GM12878 (cell line): Measurements from ENCODE around the gene SYDE2. TPM values are rescaled to one million over a fixed set of nuclear protein-coding genes. Genes with fewer than 3 reads are reported as not detected.

Experiments used
- ATAC-seq: fragments of 200-7000 bp; cut with Tn5 transposase; 3 replicates; pipeline ENCODE4 v1.9.1; 2020; ENCODE audit warnings: mild to moderate bottlenecking, moderate library complexity
- BruUV-seq: library from RNA; stranded (reverse); fragments of 400-500 nt; replicated peaks from 2 replicates; lab custom pipeline; 2021; lab: Mats Ljungman, UMichigan
- CTCF ChIA-PET: fragments of 300-600 bp; sonication (Branson Sonifier 250); formaldehyde crosslinking; extraction: SDS; loops from one replicate; lab custom pipeline; 2021; ENCODE audit warnings: inconsistent platforms; lab: Yijun Ruan, JAX
- POLR2A ChIA-PET: fragments of 350-600 bp; formaldehyde crosslinking; extraction: SDS; loops from one replicate; lab custom pipeline; 2021; ENCODE audit warnings: inconsistent platforms; lab: Charles Lee
- RAD21 ChIA-PET: fragments of 300-600 bp; sonication (Branson Sonifier 250); formaldehyde crosslinking; loops from one replicate; lab custom pipeline; 2023; ENCODE audit warnings: antibody characterized with exemption; ENCODE audit not compliant: unreplicated experiment; lab: Charles Lee
- SMC1A ChIA-PET: fragments of 300-600 bp; sonication (Branson Sonifier 250); formaldehyde crosslinking; loops from one replicate; lab custom pipeline; 2023; ENCODE audit not compliant: unreplicated experiment, uncharacterized antibody; lab: Charles Lee
- DNase-seq: peaks from one replicate; pipeline ENCODE4 v3.0.0-alpha.2; 2011; ENCODE audit warnings: low read depth, low spot score
- FAIRE-seq: peaks from 3 replicates; lab custom pipeline; 2011; peaks lifted over from hg19 to GRCh38; lab: Jason Lieb, UNC
- H2AFZ ChIP-seq: 2 replicates; pipeline ENCODE4 v1.6.0; 2011; ENCODE audit warnings: low read depth, low read length, control low read depth; ENCODE audit not compliant: control insufficient read depth
- H3K27ac ChIP-seq: 2 replicates; pipeline ENCODE4 v1.5.1; 2011; ENCODE audit warnings: control low read depth; ENCODE audit not compliant: control insufficient read depth, insufficient read depth
- H3K27me3 ChIP-seq, 2 experiments: replicated peaks in 1 of 2; 2 replicates each; pipeline versions ENCODE4 v1.6.0 to v1.6.1; 2011; ENCODE audit warnings: low read length in 1 of 2; ENCODE audit not compliant: control insufficient read depth in 2 of 2, insufficient read depth in 2 of 2
- H3K36me3 ChIP-seq, 2 experiments: 2 replicates each; pipeline ENCODE4 v1.5.1; 2011; ENCODE audit warnings: low read length in 1 of 2; ENCODE audit not compliant: control insufficient read depth in 2 of 2, insufficient read depth in 2 of 2
- H3K4me1 ChIP-seq: 2 replicates; pipeline ENCODE4 v1.6.1; 2011; ENCODE audit warnings: mild to moderate bottlenecking, low read length, moderate library complexity, mixed read lengths; ENCODE audit not compliant: control insufficient read depth, insufficient read depth
- H3K4me2 ChIP-seq: 2 replicates; pipeline ENCODE4 v1.6.0; 2011; ENCODE audit warnings: control low read depth; ENCODE audit not compliant: control insufficient read depth, insufficient read depth
- H3K4me3 ChIP-seq: fragments of 200-600 bp; sonication (generic); 2 replicates; pipeline ENCODE4 v1.5.1; 2016
- H3K79me2 ChIP-seq: 2 replicates; pipeline ENCODE4 v1.6.0; 2011; ENCODE audit warnings: low read length; ENCODE audit not compliant: control insufficient read depth, insufficient read depth
- H3K9ac ChIP-seq: 2 replicates; pipeline ENCODE4 v1.8.0; 2011; ENCODE audit warnings: low read length, control low read depth, mixed read lengths; ENCODE audit not compliant: control insufficient read depth, insufficient read depth
- H3K9me3 ChIP-seq: replicated peaks from 3 replicates; pipeline ENCODE4 v1.5.1; 2011; ENCODE audit warnings: mild to moderate bottlenecking, low read length; ENCODE audit not compliant: control insufficient read depth, insufficient read depth
- H4K20me1 ChIP-seq: 2 replicates; pipeline ENCODE4 v1.6.0; 2011; ENCODE audit not compliant: control insufficient read depth, insufficient read depth
- MYC ChIP-seq: IDR thresholded peaks from 2 replicates; pipeline ENCODE4 v1.6.1; 2011; ENCODE audit warnings: mild to moderate bottlenecking, low read length, moderate library complexity, inconsistent platforms; ENCODE audit not compliant: insufficient read depth, insufficient replicate concordance, insufficient read length, severe bottlenecking
- NFYB ChIP-seq: IDR thresholded peaks from 2 replicates; pipeline ENCODE4 v1.6.1; 2011; ENCODE audit warnings: low read depth, mild to moderate bottlenecking, low read length, improper control_type of control experiment, moderate library complexity; ENCODE audit not compliant: insufficient read depth
- NR2C2 ChIP-seq: IDR thresholded peaks from 2 replicates; pipeline ENCODE4 v1.6.1; 2011; ENCODE audit warnings: borderline replicate concordance, low read depth; ENCODE audit not compliant: control insufficient read depth, insufficient read length
- RAD51 ChIP-seq: fragments of 450-650 bp; IDR thresholded peaks from 2 replicates; pipeline ENCODE4 v1.6.1; 2016; ENCODE audit warnings: moderate library complexity, mild to moderate bottlenecking, inconsistent platforms
- RCOR1 ChIP-seq: conservative IDR thresholded peaks from 2 replicates; pipeline ENCODE4 v1.6.1; 2012; ENCODE audit warnings: low read depth, low read length, improper control_type of control experiment
- WGBS: methylation state at CpG from one replicate; pipeline ENCODE4 v1.1.6; 2016; ENCODE audit warnings: low lambda C conversion rate; ENCODE audit not compliant: insufficient replicate concordance, insufficient coverage; ENCODE audit errors: missing lambda C conversion rate; 5-methylcytosine and 5-hydroxymethylcytosine counted together
- in situ Hi-C: fragments of 300-500 bp; cut with MboI; formaldehyde crosslinking; loops from 9 replicates; pipeline ENCODE4 v1.14.3; 2018; ENCODE audit warnings: mixed read lengths
- intact Hi-C: fragments of 100-400 bp; cut with micrococcal nuclease; formaldehyde crosslinking; loops from one replicate; pipeline ENCODE4 v1.14.2; 2022; ENCODE audit not compliant: unreplicated experiment
- polyA plus RNA-seq, 11 experiments: library from polyadenylated mRNA; depleted of rRNA in 4 of 11; unstranded in 6 of 11; stranded (reverse) in 5 of 11; fragments of >200 nt; fragmentation: Nextera tagmentation in 4 of 11; fragmentation: Illumina TruSeq in 1 of 11; extraction: Ambion mirVana in 4 of 11; extraction: Trizol in 1 of 11; gene quantifications; 1 replicate in 1 of 11; 2 replicates in 10 of 11; pipeline versions ENCODE4 v1.2.1 to v1.2.3, GENCODE V29; 2011 to 2016; ENCODE audit warnings: inconsistent platforms in 2 of 11, missing spikeins in 2 of 11, low read depth in 1 of 11
- total RNA-seq, 4 experiments: library from RNA; depleted of rRNA in 3 of 4; stranded (reverse); fragments of >200 nt in 3 of 4; fragmentation: Illumina TruSeq in 1 of 4; extraction: Trizol in 1 of 4; gene quantifications; 2 replicates each; pipeline versions ENCODE4 v1.2.1 to v1.2.3, GENCODE V29; 2013 to 2021
- TF ChIP-seq, protein P1 (sequence below): fragments of 450-650 bp; IDR thresholded peaks from 2 replicates; pipeline ENCODE4 v1.6.1; 2016; ENCODE audit warnings: mild to moderate bottlenecking

The SYDE2 gene
- total and polyA plus RNA-seq, 10 of the 15 experiments (the other 5 are each of a cell fraction or from before 2014, with no cell fraction given) = 0.37 to 4.1 (median 1.8) TPM; not detected in 1

DNA sequence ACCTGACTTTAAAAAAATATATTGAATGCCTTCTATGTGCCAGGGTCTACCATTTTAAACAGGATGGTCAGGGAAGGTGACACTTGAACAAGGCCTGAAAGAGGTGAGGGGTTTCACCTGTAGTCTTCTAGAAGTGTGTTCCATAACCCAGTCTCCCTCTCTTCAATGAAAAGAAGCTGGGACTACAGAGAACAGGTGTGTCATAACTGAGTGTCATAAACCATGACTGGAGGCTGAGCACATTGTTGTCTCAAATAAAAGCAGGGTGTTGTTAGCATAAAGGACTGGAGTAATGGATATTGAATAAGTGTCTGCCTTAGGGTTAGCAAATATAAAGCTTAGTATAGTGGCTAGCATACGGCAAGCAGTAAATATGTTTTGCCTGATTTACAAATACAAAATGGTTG lies 65.4 kb downstream of the SYDE2 start:
- POLR2A ChIA-PET = no interaction called here
- RAD21 ChIA-PET = no interaction called here
- BruUV-seq = no TSS peak
- no peaks in the 10 kb centered on the region for H4K20me1 ChIP-seq
- no peaks in the 10 kb centered on the region for H3K36me3 ChIP-seq
- H3K9me3 ChIP-seq = no peaks in the 10 kb centered on the region
- H3K27me3 ChIP-seq = no peaks in the 10 kb centered on the region; a peak in 1 of 4 replicates
- FAIRE-seq (no peak), ATAC-seq (no peak), DNase-seq (no peak)
- CTCF ChIA-PET = interaction anchor here (1.1 kb wide), 1 partner anchor 192 kb away, joined by 3 read pairs; no protein-coding TSS in a partner anchor
- H3K4me2 ChIP-seq = no peak overlapping the region
- no peak overlapping the region for H3K27ac ChIP-seq
- no peak overlapping the region for H3K4me3 ChIP-seq
- in situ Hi-C loops (no loop called here), intact Hi-C loops (no loop called here)
- SMC1A ChIA-PET = no interaction called here
- WGBS = 77% methylated on average over 1 of the region's 1 CpG
- no peak overlapping the region for H2AFZ ChIP-seq
- no peaks in the 10 kb centered on the region for H3K79me2 ChIP-seq
- TF ChIP-seq NR2C2 (no peak), MYC (no peak)
- no peak overlapping the region for H3K9ac ChIP-seq
- no peaks in the 10 kb centered on the region for H3K4me1 ChIP-seq

DNA sequence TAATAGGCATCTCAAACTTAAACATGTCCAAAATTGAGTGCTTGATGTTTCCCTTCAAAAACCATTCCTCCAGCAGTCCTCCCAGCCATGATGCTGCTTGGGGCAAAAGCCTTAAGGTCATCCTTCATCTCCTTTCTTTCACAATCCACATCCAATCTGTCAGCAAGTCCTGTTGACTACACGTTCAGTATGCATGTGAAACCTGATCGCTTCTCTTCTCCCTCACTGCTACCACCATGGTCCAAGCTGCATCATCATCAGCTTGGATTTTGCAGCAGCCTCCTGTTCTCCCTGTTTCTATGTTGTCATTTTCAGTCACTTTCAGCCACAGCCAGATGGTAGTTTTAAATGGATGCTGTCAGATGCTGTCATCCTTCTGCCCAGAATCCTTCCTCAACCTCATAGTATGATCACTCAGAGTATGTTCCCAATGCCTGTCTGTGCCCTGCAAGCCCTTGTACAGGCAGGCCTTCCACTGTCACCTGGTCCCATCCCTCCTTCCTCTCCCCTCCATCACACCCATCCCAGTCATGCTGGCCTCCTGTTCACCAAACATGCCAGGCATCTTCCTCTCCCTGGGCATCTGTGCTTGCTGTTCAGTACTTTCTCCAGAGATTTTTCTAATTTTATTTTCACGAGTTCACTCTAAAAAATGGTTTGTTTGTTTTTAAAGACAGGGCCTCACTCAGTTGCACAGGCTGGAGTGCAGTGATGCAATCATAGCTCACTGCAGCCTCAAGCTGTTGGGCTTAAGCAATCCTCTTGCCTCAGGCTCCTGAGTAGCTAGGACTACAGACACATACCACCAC lies 66.0 kb downstream of the SYDE2 start:
- Histone ChIP-seq H3K27ac (no peak overlapping the region), H4K20me1 (no peaks in the 10 kb centered on the region), H3K79me2 (no peaks in the 10 kb centered on the region), H3K4me1 (no peaks in the 10 kb centered on the region), H3K9ac (no peak overlapping the region), H3K36me3 (no peaks in the 10 kb centered on the region), H3K4me2 (no peak overlapping the region), H3K27me3 (no peaks in the 10 kb centered on the region; a peak in 1 of 4 replicates), H2AFZ (no peak overlapping the region), H3K4me3 (no peak overlapping the region), H3K9me3 (no peaks in the 10 kb centered on the region)
- intact Hi-C loops (no loop called here), in situ Hi-C loops (no loop called here)
- ChIA-PET RAD21 (no interaction called here), CTCF (no interaction called here), POLR2A (no interaction called here), SMC1A (no interaction called here)
- TF ChIP-seq NFYB (no peak), RAD51 (no peak), RCOR1 (no peak)
- TF ChIP-seq, protein P1, sequence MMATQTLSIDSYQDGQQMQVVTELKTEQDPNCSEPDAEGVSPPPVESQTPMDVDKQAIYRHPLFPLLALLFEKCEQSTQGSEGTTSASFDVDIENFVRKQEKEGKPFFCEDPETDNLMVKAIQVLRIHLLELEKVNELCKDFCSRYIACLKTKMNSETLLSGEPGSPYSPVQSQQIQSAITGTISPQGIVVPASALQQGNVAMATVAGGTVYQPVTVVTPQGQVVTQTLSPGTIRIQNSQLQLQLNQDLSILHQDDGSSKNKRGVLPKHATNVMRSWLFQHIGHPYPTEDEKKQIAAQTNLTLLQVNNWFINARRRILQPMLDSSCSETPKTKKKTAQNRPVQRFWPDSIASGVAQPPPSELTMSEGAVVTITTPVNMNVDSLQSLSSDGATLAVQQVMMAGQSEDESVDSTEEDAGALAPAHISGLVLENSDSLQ = no peak
- BruUV-seq = no TSS peak
- 33% methylated on average over 3 of the region's 3 CpGs for WGBS
- FAIRE-seq (no peak), DNase-seq (no peak), ATAC-seq (no peak)
